ENCODE results near the gene SFTPB. TPM values are rescaled to one million over a fixed set of nuclear protein-coding genes. Genes with fewer than 3 reads are reported as not detected.
"Not testable (repeated sequence)": the region's sequence is repeated elsewhere in the genome, so short reads cannot be mapped to it uniquely, and the experiment has no call there.

The SFTPB gene
- total RNA-seq: not detected

DNA sequence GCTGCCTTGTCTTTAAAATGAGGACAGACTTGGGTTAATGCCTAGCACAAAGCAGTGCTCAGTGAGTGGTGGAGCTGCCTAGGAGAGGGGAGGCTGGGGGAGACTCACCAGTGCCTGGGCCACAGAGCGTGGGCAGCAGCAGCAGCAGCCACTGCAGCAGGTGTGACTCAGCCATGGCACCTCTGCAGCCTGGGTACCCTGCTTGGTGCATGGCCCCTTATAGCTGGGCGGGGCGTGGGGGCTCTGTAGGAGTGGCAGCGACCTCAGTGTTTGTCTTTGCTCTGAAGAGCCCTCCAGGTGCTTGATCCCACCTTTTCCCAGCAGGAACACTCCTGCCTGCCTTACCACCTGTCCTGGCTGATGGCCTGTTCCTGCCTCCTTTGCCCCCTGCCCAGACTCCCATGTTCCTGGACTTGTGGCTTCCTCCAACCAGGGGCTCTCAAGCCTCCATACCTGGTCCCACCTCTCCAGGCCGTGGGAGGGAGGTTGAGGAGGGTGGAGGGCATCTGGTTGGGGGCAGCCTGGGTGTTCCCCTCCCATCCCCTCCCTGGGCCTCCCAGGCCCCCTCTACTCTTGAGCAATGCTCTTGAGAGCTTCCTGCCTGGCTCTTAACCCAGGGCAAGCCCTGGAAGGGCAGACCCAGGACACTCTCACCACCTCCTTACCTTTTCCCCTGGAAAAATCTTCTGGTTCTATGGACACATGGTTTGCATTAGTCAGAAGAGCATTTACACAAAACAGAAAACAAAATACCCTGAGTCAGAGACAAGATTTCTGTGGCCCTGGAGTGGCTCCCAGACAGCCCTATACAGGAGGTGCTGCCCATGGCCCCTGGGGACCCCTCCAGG is at the start of gene SFTPB:
TSS of gene SFTPB (minus strand) at position 191 of the 848 bp plus-strand sequence. CDS start at position 175, 16 bp downstream.
- DNase-seq (ENCODE audit: low spot score in 2 of 2): peak in 1 of 2 donors; percentile 51
- ATAC-seq: peak; percentile 16 to 43
- Mint-ChIP-seq H3K36me3 (no peaks in the 10 kb centered on the region), H3K27ac (peak within 1 kb of the TSS in 1 of 2 donors; percentile 67), H3K9me3 (no peaks in the 10 kb centered on the region)

DNA sequence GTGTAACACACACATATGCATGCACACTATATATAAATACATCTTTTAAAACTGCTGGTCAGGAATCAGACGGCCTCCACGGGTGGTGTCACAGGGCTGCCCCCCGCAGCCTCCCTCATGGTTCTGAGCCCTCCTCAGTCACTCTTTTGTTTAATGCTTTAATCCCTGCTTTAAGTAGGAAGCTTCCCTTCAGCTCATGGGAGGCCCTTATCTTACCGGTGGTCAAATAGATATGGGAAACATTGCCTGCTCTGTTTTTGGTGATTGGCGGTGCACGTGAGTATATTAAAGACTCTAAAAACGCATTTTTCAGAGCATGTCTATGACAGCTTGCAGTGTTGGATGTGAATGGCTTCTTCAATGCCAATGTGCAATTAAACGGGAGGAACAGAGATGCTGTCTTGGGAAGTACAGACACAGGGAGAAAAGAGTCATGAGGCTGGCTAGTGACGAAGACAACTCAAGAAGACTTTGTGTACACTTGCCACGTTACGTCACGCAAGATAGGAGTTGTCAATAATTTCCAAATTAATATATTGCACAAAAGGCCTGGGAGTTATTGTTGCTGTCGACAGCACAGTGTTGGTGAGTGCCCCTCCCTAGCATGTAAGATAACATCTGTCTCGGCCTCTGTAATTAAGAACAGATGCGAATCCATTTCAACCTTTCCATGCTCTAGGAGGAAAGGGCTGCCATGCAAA is 49.5 kb upstream of the SFTPB start:
- DNase-seq (ENCODE audit: low spot score in 2 of 2) (no peak), ATAC-seq (no peak)
- Mint-ChIP-seq H3K9me3 (peaks cover 0 to 8% of the 10 kb centered on the region in 2 donors), H3K27ac (no peak overlapping the region), H3K36me3 (no peaks in the 10 kb centered on the region)

DNA sequence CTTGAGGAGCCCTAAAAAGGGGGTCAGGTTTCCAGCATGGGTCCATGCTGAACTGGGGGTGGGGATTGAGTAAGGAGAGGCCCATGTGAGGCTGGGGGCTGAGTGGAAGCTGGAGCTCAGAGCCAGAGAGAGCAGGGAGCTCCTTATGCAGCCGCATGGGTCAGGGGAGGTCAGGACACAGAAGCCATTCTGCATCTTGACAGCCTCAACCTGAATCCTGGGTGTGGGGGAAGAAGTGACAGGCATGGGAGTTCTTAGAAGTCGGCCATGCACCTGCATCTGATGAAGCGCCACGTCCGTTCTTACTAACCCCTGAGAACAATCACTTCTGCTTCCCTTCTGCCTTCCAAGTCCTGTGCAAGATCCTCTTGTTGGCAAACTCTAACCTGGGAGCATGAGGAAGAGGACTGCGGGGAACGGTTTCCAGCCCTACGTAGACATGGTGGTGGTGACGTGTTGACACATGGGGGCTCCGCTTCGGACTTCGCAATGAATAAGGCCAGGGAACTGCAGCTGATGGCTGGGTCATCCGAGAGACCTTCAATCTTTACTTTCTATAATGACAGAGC is 48.4 kb upstream of the SFTPB start:
- Mint-ChIP-seq H3K27ac (no peak overlapping the region), H3K36me3 (no peaks in the 10 kb centered on the region), H3K9me3 (peaks cover 0 to 8% of the 10 kb centered on the region in 2 donors)
- no peak for DNase-seq (ENCODE audit: low spot score in 2 of 2)
- ATAC-seq: no peak

DNA sequence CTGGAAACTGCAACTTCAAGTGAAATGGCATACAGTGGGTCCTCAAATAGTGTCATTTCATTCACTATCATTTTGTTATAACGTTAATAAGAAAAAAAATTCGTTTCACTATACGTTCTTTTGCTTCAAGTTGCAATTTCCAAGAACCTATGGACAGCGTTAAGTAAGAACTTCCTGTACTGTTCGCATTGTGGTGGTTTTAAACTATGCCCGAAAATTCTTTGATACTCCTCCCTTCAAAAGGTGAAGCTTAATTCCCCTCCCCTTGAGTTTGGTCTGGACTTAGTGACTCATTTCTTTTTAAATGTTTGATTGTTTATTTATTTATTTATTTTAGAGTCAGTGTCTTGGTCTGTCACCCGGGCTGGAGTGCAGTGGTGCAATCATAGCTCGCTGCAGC is 46.8 kb upstream of the SFTPB start:
- H3K36me3 Mint-ChIP-seq: no peaks in the 10 kb centered on the region
- no peak overlapping the region for H3K27ac Mint-ChIP-seq
- ATAC-seq (no peak), DNase-seq (ENCODE audit: low spot score in 2 of 2) (no peak)
- no peaks in the 10 kb centered on the region for H3K9me3 Mint-ChIP-seq

DNA sequence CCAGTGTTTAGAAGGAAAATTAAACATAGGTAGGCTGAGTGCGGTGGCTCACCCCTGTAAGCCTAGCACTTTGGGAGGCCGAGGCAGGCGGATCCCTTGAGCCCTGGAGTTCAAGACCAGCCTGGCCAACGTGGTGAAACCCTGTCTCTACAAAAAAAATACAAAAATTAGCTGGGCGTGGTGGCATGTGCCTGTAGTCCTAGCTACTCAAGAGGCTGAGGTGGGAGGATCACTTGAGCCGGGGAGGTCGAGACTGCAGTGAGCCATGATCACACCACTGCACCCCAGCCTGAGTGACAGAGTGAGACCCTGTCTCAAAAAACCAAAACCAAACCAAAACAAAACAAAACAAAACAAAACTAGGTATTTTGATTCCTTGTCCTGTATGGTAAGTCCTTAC is 46.4 kb upstream of the SFTPB start:
- DNase-seq (ENCODE audit: low spot score in 2 of 2); H3K36me3 Mint-ChIP-seq; H3K27ac Mint-ChIP-seq; H3K9me3 Mint-ChIP-seq; ATAC-seq: not testable (repeated sequence)

DNA sequence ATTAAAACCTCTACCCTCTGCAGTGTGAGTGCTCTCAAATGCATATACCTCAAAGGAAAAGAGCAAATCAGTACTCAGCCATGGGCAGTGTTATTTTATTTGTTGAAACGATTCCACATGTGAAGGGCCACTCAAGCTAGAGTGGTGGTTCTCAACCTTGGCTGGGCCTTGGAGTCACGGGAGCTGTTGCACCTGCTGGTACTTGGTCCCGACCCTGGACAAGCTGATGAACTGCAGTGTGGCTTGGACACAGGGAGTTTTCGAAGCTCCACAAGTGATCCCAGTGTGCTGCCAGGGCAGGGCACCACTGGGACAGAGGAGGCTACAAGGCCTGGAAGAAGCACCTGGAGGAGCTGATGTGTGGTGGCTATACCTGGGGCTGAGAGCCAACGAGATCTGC is 45.8 kb upstream of the SFTPB start:
- no peaks in the 10 kb centered on the region for H3K9me3 Mint-ChIP-seq
- no peaks in the 10 kb centered on the region for H3K36me3 Mint-ChIP-seq
- H3K27ac Mint-ChIP-seq: no peak overlapping the region
- ATAC-seq (no peak), DNase-seq (ENCODE audit: low spot score in 2 of 2) (no peak)

DNA sequence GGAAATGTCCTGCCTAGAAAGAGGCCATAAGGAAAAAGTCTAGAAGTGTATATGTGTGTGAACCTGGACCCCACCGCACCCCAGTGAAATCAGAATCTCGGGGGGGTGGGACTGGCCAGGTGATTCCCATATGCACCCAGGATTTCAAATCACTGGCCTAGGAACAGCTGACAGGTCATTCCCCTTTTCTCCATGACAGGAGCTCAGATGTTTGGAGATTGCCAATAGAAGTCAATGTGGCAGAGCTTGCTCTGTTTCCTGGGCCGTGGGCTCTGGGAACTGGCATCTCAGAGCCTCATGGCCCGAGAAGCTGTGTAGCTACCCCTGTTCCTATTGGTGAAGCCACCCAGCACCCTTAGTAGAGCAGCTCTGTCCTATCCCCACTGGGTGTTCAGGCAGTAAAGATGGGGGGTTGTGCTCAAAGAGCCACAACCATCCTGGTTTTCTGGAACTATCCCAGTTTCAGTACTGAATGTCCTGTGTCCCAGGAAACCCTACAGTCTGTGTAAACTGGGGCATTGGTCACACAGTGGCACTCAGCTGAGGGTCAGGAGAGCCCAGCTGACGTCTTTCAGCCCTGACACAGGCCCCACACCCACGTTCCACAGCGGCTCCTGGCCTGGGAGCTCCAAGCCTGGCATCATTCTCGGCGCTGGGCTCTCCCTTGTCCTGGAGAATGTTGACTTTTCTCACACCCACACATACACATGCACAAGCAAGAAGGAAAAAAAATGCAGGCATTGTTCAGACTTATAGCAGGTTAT is 45.0 kb upstream of the SFTPB start:
- Mint-ChIP-seq H3K27ac (no peak overlapping the region), H3K9me3 (no peaks in the 10 kb centered on the region), H3K36me3 (no peaks in the 10 kb centered on the region)
- DNase-seq (ENCODE audit: low spot score in 2 of 2) (no peak), ATAC-seq (no peak)

DNA sequence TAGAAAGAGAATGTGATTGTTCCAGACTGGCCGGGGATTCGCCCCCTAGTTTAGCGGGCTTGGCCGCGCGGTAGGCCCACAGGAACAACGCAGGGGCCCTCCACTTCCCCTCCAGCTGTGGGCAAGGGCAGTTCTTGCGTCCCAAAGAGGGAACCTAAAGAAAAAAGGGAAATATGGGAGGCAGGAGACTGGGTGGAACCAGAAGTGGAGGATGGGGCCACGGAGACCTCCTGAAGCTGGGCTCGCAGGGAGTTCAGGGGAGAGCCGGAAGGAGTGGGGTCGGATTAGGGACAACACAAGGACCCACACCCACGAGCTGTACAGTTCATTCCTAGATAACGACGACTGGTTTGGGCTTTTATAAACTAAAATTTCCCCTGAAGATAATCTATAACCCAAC is 44.3 kb upstream of the SFTPB start:
- no peak for DNase-seq (ENCODE audit: low spot score in 2 of 2)
- H3K36me3 Mint-ChIP-seq: no peaks in the 10 kb centered on the region
- no peaks in the 10 kb centered on the region for H3K9me3 Mint-ChIP-seq
- ATAC-seq: no peak
- H3K27ac Mint-ChIP-seq: peak overlapping the region in 1 of 2 donors; percentile 60

DNA sequence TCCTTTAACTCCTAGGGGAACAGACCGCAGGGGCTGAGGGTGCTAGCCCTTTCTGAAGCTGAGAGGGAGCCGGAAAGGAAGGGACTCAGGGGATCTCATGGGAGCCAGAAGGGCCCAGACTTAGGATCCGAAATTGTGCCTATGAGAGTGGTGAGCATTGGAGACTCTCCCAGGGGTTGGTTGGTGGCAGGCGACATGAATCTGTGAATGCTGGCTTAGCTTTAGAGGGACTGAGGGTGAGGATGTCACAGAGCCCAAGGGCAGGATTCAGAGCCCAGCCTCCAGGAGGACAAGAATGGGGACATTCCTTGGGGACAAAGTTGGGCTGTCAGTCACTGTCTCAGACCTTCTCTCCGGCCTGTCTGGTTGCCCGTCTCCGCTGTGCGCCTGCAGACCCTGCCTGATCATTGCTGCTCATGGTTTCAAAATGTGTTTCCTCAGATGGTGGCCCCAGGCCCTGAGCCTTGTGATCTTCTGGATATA is 43.6 kb upstream of the SFTPB start:
- DNase-seq (ENCODE audit: low spot score in 2 of 2) (no peak), ATAC-seq (no peak)
- Mint-ChIP-seq H3K27ac (no peak overlapping the region), H3K36me3 (no peaks in the 10 kb centered on the region), H3K9me3 (no peaks in the 10 kb centered on the region)

DNA sequence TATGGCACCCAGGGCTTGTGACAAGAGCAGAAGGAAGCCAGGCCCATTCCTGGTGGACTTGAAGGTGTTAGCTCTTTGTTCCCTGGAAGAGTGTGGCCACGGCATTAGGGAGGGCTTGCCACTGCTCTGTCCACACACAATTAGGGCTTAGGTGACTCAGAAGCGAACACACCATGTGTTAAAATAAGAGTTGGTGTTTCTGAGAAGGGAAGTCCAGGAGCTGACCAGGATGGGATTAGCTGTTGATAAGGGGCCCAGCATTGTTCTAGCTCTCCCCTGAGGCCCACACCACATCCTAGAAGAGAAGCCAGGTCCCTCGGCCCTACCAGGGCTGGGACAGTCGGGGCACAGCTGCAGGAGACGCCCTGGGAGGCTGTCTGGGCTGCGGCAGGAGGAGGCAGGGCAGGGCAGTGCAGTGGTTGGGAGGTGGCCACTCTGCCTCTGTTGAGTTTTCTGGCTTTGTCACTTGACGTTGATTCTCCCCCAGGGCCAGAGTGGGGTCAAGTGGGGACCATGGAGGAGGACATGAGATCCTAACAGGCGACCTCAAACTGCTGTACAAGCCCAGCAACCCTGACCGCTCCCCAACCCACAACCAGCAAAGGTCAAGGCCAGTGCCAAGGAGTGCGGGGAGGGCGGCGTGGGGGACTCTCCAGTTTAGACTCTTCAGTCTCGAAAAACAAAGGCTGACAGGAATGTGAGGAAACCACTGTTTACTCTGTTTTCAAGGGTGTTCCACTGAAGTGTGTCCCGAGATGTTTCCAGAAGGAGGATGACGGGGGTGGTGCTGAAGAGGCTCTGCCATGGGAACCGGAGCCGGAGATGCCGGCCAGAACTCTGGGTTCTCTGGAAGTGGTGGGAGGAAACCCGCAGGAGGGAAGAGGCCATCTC is 42.9 kb upstream of the SFTPB start:
- Mint-ChIP-seq H3K9me3 (no peaks in the 10 kb centered on the region), H3K27ac (no peak overlapping the region), H3K36me3 (no peaks in the 10 kb centered on the region)
- no peak for ATAC-seq
- no peak for DNase-seq (ENCODE audit: low spot score in 2 of 2)

DNA sequence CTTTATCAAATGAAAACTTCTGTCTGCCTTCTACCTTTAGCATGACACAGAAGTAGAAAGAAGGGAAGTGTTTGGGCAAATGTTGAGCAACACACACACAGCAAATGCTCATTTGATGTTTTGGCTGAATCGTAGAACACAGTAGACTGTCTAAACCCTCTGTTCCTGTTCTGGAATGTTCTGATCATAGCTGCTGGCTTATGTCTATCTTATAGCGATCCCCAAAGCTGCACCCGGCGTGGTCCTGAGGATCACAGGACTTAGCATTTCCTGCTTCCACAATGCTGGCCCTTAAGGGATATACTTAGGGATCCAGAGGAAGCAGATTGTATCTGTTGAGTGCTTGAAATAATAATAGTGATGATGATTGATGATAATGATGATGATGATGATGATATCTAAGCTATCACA is 41.4 kb upstream of the SFTPB start:
- Mint-ChIP-seq H3K27ac (no peak overlapping the region), H3K36me3 (no peaks in the 10 kb centered on the region)

DNA sequence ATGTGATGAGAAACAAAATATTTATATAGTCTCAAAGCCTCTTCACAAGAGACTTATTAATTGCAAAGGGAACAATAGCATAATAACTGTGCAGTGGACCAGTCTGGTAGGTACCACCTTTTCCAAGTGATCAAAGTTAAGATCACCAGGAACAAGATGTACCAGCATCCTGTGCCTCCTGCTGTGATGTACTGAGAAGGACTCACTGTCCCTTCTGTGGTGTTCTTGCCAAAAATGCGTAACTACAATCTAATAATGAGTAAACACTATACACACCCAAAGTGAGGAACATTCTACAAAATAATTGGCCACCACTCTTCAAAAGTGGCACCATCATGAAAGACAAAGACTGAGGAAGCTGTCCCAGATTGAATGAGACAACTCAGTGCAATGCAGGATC is 40.6 kb upstream of the SFTPB start:
- DNase-seq (ENCODE audit: low spot score in 2 of 2): no peak
- Mint-ChIP-seq H3K27ac (no peak overlapping the region), H3K9me3 (no peaks in the 10 kb centered on the region), H3K36me3 (no peaks in the 10 kb centered on the region)
- ATAC-seq: no peak

More for the DNA sequence above, 41.4 kb upstream of the SFTPB start:
- no peak for DNase-seq (ENCODE audit: low spot score in 2 of 2)
- ATAC-seq: no peak
- no peaks in the 10 kb centered on the region for H3K9me3 Mint-ChIP-seq

DNA sequence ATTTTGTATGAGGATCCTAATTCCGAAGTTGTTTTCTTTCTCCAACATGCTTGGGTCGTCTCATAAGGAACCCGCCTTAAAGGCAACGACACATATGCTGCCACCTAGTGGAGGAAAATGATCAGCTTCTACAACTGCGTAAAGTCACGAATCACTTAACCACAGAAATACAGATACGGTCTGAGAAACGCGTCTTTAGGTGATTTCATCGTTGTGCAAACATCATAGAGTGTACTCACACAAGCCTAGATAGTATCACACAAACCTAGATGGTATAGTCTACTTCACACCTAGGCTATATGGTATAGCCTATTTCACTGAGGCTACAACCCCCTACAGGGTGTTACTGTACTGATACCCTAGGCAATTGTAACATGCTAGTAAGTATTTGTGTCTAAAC is 39.3 kb upstream of the SFTPB start:
- H3K9me3 Mint-ChIP-seq: no peaks in the 10 kb centered on the region
- H3K36me3 Mint-ChIP-seq: no peaks in the 10 kb centered on the region
- ATAC-seq: peak; percentile 88 to 90
- H3K27ac Mint-ChIP-seq: no peak overlapping the region
- peak; percentile 48 to 77 for DNase-seq (ENCODE audit: low spot score in 2 of 2)

DNA sequence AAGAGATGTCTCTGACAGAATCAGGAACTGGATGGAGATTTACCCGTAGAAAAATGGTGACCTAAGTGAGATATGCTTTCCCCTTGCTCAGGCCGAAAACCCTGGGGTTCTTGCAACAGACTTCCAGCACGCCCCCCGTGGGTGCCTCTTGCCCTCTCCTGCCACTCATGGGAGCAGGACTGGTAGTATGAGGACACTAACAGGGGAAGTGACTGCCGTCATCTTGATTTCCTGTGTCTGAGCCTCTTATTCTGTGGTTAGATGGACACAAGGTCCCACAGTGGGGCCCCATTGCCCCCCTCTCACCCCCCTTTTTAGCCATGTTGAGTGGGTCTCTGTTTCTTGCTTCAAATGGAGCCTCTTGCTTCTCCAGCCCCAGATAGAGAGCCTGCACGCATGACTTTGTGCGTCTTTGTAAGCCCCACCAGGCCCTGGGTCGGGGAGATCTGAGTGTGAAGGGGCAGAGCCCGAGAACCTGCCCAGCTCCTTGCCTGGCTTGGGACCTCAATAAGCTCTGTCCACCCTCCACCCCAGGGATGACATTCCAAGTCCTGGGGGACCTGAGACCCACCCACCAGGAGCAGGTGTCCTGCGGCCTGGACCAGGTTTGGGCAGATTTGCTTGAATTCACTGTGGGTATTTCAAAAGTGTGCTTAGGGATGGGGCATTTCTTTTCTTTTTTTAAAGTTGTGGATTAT is 38.7 kb upstream of the SFTPB start:
- Mint-ChIP-seq H3K27ac (no peak overlapping the region), H3K9me3 (no peaks in the 10 kb centered on the region), H3K36me3 (no peaks in the 10 kb centered on the region)
- peak in 1 of 2 donors; percentile 47 for DNase-seq (ENCODE audit: low spot score in 2 of 2)
- peak; percentile 8 to 14 for ATAC-seq

DNA sequence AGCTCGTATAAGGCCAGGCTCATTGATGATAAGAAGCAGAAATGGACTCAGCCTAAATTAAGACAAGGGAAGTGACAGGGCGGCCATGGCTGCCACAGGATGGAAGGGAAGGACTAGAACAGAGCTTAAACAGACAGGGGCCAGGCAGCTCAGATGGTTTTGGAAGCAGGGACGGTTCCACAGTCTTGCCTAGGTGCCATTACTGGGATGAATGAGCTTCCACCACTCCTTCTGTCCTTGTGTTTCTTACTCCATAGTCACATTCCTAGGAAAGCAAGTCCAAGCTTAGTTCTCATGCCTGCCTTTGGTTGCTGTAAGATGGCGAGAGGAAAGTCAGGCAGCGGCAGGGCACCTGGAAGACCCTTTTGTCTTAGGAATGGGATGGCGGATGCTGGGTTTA is 38.1 kb upstream of the SFTPB start:
- DNase-seq (ENCODE audit: low spot score in 2 of 2): no peak
- Mint-ChIP-seq H3K36me3 (no peaks in the 10 kb centered on the region), H3K27ac (peak overlapping the region in 1 of 2 donors; percentile 1), H3K9me3 (no peaks in the 10 kb centered on the region)
- ATAC-seq: no peak

All from activated naive CD4-positive, alpha-beta T cell treated with anti-CD3 and anti-CD28 coated beads, Interleukin-2, amount 50 U/mL, for 72 hours (primary cell).